Measurements from ENCODE around the gene STXBP6.
"Not testable (repeated sequence)": the region's sequence is repeated elsewhere in the genome, so short reads cannot be mapped to it uniquely, and the experiment has no call there.

The STXBP6 gene

DNA sequence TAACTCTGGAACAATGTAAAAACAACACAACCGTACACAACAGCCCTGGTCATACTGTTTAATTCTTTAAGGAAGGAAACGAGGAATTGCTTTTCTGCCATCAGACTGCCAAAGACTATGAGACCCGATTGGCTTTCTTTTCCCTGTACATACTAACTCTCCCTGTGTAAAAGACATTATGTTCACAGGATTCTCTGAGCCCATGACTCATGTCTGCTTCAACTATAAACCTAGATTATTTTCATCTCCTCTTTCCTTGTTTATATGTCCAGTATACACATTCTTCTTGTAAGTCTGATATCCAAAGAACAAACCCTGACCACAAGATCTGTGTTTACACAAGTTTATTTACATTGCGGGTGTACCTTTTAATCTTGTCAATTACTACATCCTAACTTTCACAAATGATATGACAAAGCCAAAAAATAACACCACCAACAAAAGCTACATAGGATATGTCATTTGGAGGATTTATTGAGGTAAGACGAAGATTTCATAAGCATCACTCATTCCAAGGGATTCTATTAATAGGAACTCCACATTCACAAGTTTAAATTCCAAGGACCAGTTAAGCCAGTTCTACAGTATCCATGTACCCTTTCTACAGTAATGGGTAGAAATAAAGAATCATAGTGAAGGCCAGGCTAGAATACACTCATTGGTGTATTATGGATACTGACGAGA is 67.3 kb downstream of the STXBP6 start:
- DNase-seq, result no peak

DNA sequence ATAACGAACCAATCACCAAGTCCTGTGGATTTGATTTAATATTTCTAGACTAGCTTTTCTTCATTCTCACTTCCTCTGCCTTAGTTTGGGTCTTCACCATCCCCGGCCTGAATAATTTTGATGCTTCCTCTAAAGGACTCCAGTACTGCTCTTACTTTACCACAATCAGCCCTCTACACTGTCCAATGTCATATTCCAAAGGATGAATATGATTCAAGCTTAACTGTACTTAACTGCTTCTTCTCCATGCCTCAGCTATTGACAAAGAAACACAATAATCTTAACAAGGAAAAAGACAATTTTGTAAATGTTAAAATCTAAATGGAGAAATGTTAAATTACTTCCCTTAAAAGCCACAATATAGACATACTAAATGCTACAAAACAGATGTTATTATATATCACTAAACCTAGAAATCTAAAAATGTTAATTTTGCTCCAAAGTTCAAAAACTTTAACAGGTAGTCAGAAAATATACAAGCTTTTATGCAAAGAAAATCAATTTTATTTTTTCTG is 70.2 kb downstream of the STXBP6 start:
- DNase-seq, result no peak

DNA sequence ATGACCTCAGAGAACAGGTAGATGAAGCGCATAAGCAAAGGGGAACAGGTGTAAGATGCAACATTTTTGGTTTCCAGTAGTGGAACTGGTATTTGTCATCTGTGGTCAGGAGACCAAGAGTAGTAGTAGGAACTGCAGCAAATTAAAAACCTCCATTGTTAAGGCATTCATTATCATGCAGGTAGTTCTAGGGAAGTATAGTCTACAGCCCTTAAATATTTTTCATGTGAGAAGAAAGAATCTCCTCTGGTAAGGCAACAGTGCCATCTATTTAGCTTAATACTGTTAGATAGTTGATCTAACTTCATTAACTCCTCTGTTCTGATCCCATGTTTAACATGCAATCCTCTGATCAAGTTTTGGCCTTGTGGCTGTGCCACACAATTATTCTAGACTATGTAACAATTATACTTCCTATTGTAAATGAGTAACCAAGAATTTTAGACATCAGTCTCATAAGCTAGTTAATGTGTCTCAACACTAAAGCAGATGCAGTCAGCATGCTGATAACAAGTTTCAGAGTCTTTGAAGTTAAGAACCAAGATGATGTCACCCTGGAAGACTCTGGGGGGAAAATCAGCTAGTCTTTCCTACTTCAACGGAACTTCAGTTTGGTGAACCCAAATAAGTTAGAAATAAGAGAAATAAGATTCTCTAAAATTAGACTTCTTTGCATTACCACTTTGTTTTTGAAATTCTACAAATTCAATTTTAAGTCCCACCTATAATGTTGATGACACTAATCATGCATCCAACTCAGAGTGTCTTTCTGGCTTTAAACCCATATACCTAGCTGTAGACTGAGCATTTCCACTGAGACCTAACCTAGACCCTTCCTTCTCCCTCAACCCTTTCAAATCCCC is 70.9 kb downstream of the STXBP6 start:
- no peak for DNase-seq

DNA sequence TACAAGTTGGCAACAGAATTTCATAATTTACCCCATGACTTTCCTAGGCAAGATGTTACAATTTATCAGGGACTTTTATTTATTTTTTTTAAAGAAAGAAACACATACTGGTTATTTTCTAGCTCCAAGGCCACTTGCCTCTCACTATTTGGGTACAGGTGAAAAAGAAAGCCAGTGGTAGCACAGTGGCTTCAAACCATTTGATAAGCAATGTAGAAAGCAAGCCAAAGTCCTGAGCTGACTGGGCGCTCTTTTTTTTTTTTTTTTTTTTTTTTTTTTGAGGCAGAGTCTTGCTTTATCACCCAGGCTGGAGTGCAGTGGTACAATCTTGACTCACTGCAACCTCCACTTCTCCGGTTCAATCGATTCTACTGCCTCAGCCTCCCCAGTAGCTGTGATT is 73.3 kb downstream of the STXBP6 start:
- DNase-seq, result no peak

DNA sequence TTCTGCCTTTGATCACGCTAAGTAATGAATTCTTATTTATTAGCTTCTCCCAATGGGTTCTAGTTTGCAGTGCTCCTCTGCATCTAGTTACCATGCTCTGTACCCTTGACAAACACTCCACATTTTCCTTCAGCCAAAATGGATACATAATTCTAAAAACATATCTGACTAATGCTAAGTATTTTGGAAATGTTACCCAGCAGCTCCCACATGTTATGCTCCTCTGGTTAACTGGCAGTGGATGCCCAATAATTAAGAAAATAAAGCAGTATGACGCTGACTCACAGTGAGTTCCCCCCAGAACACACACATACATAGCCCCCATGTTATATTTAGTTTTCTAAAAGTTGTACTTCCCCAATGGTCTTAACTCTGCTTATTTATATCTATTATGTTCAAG is 74.6 kb downstream of the STXBP6 start:
- no peak for DNase-seq

DNA sequence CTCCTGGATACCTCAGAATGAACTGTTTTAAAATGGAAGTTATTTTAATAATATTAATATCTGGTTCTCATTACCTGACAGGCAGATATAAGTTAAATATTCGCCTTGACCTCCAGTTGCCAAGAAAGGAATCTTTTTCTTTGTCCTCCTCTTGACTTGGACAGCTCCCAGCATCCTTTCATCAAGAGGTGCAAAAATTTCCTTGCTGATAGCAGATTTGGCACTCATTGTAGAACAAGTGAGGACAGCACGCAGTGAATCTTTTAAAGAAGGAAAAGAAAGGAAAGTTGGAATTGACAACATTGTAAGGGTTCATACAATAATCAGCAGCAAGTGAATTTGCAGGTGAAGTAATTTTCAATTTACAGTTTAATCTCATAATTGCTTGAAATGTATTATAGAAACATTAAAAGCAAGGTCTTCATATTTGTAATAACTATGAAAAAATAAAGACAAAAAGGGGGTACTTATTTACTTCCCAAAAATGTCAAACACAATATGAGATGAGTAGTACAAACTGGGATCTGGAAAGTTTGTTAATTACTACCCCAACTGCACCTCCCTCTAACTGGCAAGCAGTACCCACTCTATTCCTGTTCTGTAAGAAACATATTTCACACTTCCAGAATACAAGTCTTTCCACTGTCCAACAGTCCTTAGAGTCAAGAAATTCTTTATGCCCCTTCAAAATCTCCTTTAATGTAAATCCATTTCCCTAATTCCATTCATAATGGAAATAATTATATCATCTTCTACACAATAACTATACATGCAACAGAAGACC is 75.2 kb downstream of the STXBP6 start:
- no peak for DNase-seq

DNA sequence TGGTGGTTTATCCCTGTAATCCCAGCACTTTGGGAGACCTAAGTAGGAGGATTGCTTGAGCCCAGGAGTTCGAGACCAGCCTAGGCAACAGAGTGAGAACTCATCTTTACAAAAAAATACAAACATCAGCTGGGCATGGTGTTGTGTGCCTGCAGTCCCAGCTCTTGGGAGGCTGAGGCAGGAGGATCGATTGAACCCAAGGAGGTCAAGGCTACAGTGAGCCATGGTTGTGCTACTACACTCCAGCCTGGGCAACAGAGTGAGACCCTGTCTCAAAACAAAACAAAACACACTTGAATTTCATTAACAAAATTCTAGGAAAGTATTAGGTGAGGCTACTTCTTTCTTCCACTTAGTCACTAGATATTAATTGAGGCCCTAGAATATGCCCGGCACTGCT is 77.1 kb downstream of the STXBP6 start:
- DNase-seq, result no peak

DNA sequence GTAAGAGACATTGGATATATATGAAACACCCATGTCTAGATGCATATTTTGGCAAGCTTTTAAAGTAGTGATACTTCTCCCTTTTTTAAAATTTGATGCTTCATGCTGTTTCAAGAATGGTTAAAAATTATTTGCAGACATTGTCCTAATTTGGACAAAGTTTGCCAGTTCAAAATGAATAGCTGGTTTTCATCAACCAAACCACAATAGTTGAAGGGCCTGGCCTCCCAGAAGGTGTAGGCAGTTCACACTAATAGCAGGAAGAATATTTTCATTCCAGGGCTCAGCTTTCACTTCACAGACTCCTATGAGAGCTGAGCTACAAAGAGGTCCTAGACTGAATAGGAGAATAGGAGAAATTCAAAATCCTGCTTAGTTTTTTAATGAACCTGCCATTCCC is 78.7 kb downstream of the STXBP6 start:
- no peak for DNase-seq

DNA sequence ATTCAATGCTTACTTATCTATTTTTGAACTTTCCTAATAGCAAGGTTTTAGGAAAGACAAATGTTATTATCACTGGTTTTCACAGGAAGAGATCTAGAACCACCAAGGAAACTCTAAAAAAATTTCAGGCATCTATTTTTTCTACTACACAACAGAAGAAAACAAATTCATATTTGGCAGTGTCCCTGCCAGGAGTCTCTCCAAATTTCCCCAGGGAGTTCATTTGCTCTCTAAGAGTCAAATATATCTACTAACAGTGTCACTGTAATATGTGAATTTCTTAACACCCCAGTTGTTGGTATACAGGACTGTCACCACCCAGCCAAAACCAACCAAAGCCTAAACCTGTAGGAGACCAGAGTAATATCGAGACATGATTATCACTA is 83.4 kb downstream of the STXBP6 start:
- no peak for DNase-seq

DNA sequence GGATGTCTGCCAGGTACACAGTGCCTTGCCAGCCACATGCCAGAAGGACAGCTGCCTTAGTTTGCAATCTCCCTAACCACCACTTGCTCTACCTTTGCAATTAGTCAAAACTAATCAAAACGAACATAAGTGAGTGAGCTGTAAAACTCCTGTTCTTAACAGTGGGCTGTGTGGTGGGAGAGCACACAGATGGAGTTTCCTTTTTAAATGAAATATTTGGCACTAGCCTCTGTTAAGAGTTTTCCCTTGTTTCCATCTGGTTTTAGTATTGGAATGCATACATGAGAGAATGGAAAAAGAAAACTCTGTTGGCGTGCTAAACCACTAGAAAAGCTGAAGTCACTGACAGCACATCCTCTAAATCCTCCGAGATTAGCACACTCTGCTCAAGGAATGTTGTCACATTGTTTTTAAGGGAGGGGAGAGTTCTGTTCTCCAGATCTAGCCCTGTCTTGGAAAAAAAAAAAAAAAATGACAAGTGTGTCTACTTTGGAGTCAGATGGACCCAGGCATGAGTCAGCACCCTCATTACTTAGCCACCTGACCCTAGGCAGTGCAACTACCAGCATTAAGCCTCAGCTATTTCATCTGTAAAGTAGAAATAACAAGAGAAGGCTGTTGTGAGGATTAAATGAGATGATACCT is 83.9 kb downstream of the STXBP6 start:
- no peak for DNase-seq

DNA sequence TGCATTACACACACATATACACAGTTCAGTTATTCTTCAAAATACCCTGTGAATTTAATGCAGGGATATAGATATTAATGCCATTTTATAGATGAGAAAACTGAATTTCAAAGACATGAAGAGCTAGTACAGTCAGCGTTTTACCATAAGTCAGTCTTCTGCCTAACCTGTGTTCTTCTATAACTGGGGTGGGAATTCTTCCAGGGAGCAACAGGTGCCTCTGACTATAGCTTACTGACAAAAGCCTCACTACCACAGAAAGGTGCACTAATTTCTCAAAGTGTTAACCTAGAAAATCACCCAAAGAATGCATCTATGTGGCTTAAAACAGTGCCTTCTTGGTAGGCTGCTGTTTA is 84.4 kb downstream of the STXBP6 start:
- DNase-seq, result no peak

DNA sequence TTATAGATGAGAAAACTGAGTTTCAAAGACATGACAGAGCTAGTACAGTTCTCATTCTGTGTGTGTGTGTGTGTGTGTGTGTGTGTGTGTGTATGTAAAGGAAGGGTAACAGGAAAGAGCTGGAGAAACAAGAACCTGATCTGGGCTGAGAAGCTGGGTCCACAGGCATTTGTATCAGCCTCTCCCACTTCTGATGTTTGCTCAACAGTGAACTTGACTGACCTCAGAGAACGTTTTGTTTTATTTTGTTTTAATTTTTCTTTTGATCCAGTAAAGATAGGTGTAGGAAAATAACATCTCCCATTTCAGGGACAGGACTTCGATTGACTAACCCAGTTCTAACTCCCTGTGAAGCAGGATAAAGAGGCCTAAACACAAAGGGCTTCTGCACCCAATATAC is 85.4 kb downstream of the STXBP6 start:
- no peak for DNase-seq

DNA sequence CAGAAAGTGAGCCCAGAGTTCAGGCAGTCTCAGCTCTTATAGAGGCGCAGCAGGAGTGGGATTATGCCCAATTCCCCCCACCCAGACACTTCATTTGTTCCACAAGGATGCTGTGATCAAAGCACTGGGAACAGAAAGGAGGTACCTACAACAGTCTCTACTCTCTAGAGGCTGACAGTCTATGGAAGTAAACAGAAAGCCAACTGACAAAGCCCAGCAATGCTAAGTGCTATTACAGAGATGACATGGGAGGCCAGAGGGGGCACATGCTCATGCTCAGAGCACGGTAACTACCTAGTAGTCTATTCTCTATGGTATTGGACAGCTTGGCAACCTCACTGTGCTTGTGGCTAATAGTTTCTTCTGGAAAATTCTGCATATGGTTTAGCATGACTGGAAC is 85.9 kb downstream of the STXBP6 start:
- DNase-seq, result no peak

DNA sequence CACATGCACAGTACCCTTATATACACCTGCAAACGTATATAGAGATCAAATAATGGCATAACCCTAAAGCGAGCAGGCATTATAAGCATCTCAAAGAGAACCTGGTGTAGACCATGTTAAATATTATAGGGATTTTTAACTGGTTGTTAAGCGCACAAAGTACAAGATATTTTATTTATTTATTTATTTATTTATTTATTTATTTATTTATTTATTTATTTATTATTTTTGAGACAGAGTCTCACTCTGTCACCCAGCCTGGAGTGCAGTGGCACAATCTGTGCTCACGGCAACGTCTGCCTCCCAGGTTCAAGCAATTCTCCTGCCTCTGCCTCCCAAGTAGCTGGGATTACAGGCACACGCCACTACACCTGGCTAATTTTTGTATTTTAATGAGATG is 87.8 kb downstream of the STXBP6 start:
- not testable (repeated sequence) for DNase-seq

DNA sequence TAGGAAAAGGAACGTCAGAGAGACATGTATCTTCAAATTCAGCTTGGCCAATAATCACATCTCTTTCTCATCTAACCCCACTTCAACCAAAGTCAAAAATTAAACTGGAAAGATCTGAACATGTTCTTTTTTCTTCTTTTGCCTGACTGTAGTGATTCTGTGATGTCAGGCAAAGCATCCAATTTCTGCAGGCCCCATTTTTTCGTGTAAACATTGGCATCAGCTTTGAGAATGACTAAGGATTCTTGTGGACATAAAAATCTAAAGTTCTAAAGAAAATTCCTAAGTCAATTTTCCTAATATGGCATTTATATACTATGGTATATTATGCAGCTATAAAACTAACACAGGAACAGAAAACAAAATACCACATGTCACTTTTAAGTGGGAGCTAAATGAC is 89.1 kb downstream of the STXBP6 start:
- DNase-seq, result no peak

DNA sequence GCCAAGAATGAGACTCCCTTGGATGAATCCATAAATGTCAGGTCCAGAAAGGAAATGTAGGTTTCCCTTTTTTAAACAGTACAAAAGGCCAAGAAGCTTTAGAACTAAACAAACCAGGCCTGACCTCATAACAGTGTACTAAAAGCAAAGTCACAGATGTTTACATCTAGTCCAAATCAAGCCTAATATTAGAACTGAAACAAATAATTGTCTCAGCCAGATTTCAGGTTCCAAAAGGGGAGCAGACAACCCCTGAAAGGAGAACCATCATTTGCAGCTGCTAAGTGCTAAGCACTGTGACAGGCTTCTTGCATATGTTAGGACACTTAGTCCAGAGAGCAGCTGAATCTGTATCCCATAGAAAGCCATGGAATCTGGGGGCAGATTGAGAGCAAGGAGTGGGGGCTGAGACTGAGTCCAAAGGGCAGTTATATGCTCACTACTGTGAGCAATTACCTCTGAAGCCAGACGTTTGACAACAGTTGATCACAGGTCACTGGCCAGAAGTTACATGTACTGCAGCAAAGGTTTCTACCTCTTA is 90.1 kb downstream of the STXBP6 start:
- no peak for DNase-seq

DNA sequence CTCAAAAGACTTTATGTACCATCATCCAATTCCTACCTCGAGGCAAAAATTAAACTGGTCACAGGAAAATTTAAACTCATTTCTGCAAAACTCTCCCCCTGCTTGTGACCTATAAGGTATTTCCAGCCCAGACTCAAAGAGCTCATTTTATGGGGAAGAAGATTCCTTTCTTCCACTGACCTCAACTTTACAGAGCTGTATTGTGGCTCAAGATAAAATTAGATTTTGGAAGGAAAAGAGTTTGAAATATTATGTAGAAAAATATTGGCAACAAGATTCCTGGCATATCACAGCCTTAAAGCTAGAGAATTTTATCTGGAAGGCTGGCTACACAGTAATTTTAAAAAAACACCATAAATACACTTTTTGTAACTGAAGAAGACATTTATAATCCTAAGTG is 91.7 kb downstream of the STXBP6 start:
- no peak for DNase-seq

DNA sequence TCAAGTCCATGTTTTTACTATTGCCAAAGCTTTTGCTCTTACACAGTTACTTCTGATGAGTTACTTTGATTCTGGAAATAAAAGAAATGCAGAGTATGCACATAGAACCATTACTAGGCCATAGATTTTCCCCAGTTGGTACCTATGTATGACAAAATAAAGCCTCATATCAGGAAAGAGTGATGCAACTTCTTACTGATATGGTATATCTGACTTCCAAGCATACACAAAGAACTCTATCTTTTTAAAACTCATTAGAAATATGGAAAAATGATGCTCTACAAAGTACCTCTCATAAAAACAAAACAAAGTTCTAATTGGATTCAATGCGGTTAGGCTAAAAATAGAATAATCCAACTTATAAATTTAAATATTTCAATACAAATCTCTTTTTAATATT is 92.1 kb downstream of the STXBP6 start:
- DNase-seq, result no peak

DNA sequence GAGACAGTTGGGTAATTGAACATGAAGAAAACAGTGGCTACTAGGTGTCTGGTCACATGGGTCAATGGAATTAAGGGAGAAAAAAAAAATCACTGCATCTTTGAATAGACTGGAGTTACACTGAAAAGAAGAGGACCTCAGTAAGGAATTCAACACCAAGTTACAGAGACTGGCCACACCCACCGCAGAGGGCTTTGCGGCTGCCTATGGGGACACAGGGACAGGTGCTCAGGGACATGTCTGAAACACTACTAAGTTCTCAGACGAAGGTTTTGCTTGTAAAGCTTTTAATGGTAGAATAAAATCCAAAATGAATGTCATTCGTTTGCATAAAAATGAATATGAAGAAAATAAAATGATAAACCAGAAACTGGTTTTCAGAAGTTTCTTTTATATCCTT is 93.8 kb downstream of the STXBP6 start:
- DNase-seq, result no peak

DNA sequence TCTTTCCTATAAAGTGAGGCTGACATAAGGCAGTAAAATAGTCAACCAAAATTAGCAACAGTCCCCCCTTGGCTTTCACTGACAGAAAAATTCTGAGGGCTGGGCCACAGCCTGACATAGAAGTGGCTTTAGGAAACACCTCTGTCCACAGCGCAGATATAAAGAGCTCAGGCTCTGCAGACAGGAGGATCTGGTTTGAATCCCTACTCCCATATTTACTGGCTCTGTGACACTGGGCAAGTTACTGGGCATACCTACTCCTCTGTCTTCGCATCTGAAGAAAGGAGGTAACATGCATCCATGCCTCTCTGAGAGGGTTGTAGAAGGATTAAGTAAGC is 95.3 kb downstream of the STXBP6 start:
- DNase-seq, result no peak

DNA sequence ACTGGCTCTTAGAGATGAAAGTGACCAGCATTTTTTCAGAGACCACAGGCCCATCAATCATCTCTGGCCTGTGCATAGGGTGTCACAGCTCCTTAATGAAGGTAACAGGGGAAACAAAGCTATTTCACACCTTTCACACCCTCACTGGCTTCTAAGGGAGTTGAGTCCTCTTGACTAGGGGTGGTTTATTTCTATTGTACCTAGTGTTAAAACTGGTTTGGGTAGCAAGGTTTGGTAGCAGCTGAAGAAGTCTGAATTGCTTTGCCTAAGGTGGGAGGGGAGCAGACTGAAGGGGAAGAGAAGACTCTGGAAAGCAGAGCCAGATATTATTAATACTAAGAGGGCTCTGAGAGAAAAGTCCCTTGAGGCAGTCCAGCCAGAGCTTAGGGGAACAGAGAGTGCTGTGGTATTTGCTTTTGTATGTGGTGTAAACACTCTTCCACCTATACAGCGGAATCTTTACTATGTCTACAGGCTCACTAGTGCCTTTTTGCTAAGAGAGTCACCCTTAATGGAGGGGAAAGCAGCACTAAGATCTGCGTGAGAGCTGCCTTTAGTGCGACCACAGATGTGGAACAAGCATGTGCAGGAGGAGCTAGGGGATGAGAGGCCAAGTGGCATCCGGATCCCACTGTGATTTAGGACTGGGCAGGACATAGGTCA is 95.8 kb downstream of the STXBP6 start:
- DNase-seq, result no peak

DNA sequence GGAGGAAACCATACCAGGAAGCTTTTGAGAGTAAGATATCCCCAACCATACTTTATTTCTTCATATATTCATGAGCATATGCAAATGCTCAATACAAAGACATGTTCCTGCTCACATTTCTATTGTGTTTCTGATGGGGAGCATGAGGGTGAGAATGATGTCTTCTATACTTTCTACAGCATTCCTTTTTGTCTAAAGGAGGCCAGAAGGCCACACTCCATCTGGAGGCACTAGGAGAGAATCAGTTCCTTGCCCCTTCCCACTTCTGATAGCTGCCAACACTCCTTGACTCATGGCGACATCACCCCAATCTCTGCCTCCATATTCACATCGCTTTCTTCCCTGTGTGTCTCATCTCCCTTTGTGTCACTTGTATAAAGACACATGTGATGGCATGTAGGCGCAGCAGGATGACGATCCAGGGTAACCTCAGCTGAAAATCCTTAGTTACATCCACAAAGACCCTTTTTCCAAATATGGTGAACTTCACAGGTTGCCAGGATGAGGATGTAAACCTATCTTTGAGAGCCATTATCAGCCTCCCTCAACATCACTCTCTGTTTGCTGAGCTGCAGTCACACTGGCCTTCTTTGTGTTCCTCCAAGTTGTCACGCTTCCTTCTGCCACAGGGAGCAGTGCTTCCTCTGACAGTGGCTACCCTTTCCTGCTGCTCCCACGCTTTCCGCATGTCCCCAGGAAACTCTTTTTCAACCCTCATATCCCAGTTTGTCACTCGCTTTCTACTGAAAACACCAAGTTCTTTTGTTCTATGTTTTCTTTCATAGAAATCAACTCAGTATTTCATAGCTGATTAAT is 96.9 kb downstream of the STXBP6 start:
- no peak for DNase-seq

Data from NCI-H187 treated with DMSO at 0.1 percent for 48 hours (cell line).